Measurements from ENCODE around the gene ZC3H10. TPM values are rescaled to one million over a fixed set of nuclear protein-coding genes. Genes with fewer than 3 reads are reported as not detected.
"Not testable (repeated sequence)": the region's sequence is repeated elsewhere in the genome, so short reads cannot be mapped to it uniquely, and the experiment has no call there.

Gene ZC3H10
- total RNA-seq, 1 donor from 2014 or later, result 5.5 TPM

- no peak for DNase-seq (ENCODE audit: low read depth)
Measured at GRCh38 chr12:56102683-56103065, 15.4 kb upstream of the ZC3H10 start.

GRCh38 chr12:56103066-56103711 lies 14.9 kb upstream of the ZC3H10 start:
- DNase-seq (ENCODE audit: low read depth), result no peak

GRCh38 chr12:56103823-56104108 lies 14.3 kb upstream of the ZC3H10 start:
- no peak for DNase-seq (ENCODE audit: low read depth)

GRCh38 chr12:56104109-56104814 lies 13.8 kb upstream of the ZC3H10 start, which contains the start of gene PA2G4:
PA2G4 (plus strand) TSS chr12:56104559; CDS start chr12:56104738, 179 bp downstream.
- peak; percentile 100 for DNase-seq (ENCODE audit: low read depth)

GRCh38 chr12:56104815-56105608 lies 13.1 kb upstream of the ZC3H10 start:
- peak; percentile 32 for DNase-seq (ENCODE audit: low read depth)

- DNase-seq (ENCODE audit: low read depth), result no peak
Measured at GRCh38 chr12:56105609-56105902, 12.5 kb upstream of the ZC3H10 start.

- DNase-seq (ENCODE audit: low read depth), result no peak
Measured at GRCh38 chr12:56107242-56107641, 10.8 kb upstream of the ZC3H10 start.

GRCh38 chr12:56110571-56110970 lies 7.5 kb upstream of the ZC3H10 start:
- no peak for DNase-seq (ENCODE audit: low read depth)

GRCh38 chr12:56114084-56114483 lies 4.0 kb upstream of the ZC3H10 start:
- DNase-seq (ENCODE audit: low read depth), result no peak

- DNase-seq (ENCODE audit: low read depth), result no peak
Measured at GRCh38 chr12:56115329-56115728, 2.7 kb upstream of the ZC3H10 start.

GRCh38 chr12:56116267-56117081 lies 1.6 kb upstream of the ZC3H10 start, which contains the start of gene RPL41:
RPL41 (plus strand) TSS chr12:56116633.
- peak; percentile 97 for DNase-seq (ENCODE audit: low read depth)

- DNase-seq (ENCODE audit: low read depth), result not testable (repeated sequence)
Measured at GRCh38 chr12:56117082-56117706, 872 bp upstream of the ZC3H10 start.

- DNase-seq (ENCODE audit: low read depth), result no peak
Measured at GRCh38 chr12:56118688-56119357, 757 bp downstream of the ZC3H10 start.

GRCh38 chr12:56119361-56119796 lies 1.3 kb downstream of the ZC3H10 start:
- DNase-seq (ENCODE audit: low read depth), result peak; percentile 98

- peak; percentile 93 for DNase-seq (ENCODE audit: low read depth)
Measured at GRCh38 chr12:56120158-56120846, 2.2 kb downstream of the ZC3H10 start.

- DNase-seq (ENCODE audit: low read depth), result peak; percentile 94
Measured at GRCh38 chr12:56121204-56121870, 3.3 kb downstream of the ZC3H10 start.

- DNase-seq (ENCODE audit: low read depth), result peak; percentile 84
Measured at GRCh38 chr12:56122637-56123036, 4.6 kb downstream of the ZC3H10 start.

GRCh38 chr12:56124133-56124532 lies 6.1 kb downstream of the ZC3H10 start:
- no peak for DNase-seq (ENCODE audit: low read depth)

GRCh38 chr12:56126732-56127239 lies 8.7 kb downstream of the ZC3H10 start:
- no peak for DNase-seq (ENCODE audit: low read depth)
